HEK293 (cell line): ENCODE results near the gene HUNK.

Experiments used
- CTCF ChIA-PET: fragments of 350-600 bp; formaldehyde crosslinking; extraction: SDS; loops from one replicate; lab custom pipeline; 2021; ENCODE audit warnings: antibody characterized with exemption; lab: Yijun Ruan, JAX
- POLR2A ChIA-PET: fragments of 300-600 bp; formaldehyde crosslinking; extraction: SDS; loops from one replicate; lab custom pipeline; 2020; ENCODE audit warnings: antibody characterized with exemption, inconsistent platforms; lab: Yijun Ruan, JAX
- H3K27ac ChIP-seq: fragments of 200-500 bp; sonication (Bioruptor generic); 2 replicates; pipeline ENCODE4 v1.5.1; 2014; ENCODE audit warnings: low read depth, low read length, control low read depth, inconsistent platforms; ENCODE audit errors: extremely low read depth
- H3K36me3 ChIP-seq, 2 experiments: fragments of 200-500 bp in 1 of 2; sonication (Bioruptor generic) in 1 of 2; 1 replicate in 1 of 2; 2 replicates in 1 of 2; pipeline ENCODE4 v1.5.1; 2014 to 2017; ENCODE audit warnings: inconsistent platforms in 2 of 2, low read length in 2 of 2; ENCODE audit not compliant: control insufficient read depth in 2 of 2, insufficient read depth in 1 of 2
- H3K4me1 ChIP-seq: fragments of 200-500 bp; sonication (Bioruptor generic); 2 replicates; pipeline ENCODE4 v1.5.1; 2014; ENCODE audit warnings: mild to moderate bottlenecking, low read length, inconsistent platforms; ENCODE audit not compliant: control insufficient read depth, insufficient read depth
- H3K4me3 ChIP-seq: 2 replicates; pipeline ENCODE4 v1.5.1; 2011; ENCODE audit warnings: low read depth, mild to moderate bottlenecking, control low read depth, low read length, moderate library complexity
- H3K9me3 ChIP-seq: fragments of 200-500 bp; sonication (Bioruptor generic); 2 replicates; pipeline ENCODE4 v1.5.1; 2014; ENCODE audit warnings: low read depth, low read length, inconsistent platforms; ENCODE audit not compliant: control insufficient read depth, insufficient read depth
- HOXA7 ChIP-seq: sonication (generic); formaldehyde crosslinking; IDR thresholded peaks from 2 replicates; pipeline ENCODE4 v1.8.1; 2022; ENCODE audit warnings: missing genetic modification reagents, borderline replicate concordance
- OSR2 ChIP-seq: fragments of 450-650 bp; formaldehyde crosslinking; IDR thresholded peaks from 2 replicates; pipeline ENCODE4 v1.5.1; 2016; ENCODE audit warnings: missing biosample characterization, missing genetic modification characterization
- OVOL3 ChIP-seq: fragments of 450-650 bp; formaldehyde crosslinking; IDR thresholded peaks from 2 replicates; pipeline ENCODE4 v1.5.1; 2016; ENCODE audit warnings: missing biosample characterization, missing genetic modification characterization
- SP7 ChIP-seq: fragments of 450-650 bp; formaldehyde crosslinking; IDR thresholded peaks from 2 replicates; pipeline ENCODE4 v1.5.1; 2016; ENCODE audit warnings: missing biosample characterization, missing genetic modification characterization
- YY2 ChIP-seq: fragments of 450-650 bp; formaldehyde crosslinking; IDR thresholded peaks from 2 replicates; pipeline ENCODE4 v1.5.1; 2016; ENCODE audit warnings: missing biosample characterization, missing genetic modification characterization
- ZBTB1 ChIP-seq: fragments of 450-650 bp; formaldehyde crosslinking; IDR thresholded peaks from 2 replicates; pipeline ENCODE4 v1.5.1; 2016; ENCODE audit warnings: missing biosample characterization, missing genetic modification characterization
- ZBTB10 ChIP-seq: fragments of 450-650 bp; formaldehyde crosslinking; IDR thresholded peaks from 2 replicates; pipeline ENCODE4 v1.5.1; 2016; ENCODE audit warnings: missing biosample characterization, missing genetic modification characterization
- ZNF114 ChIP-seq: fragments of 450-650 bp; formaldehyde crosslinking; IDR thresholded peaks from 2 replicates; pipeline ENCODE4 v1.5.0; 2017; ENCODE audit warnings: missing biosample characterization, missing genetic modification characterization
- ZNF132 ChIP-seq: fragments of 450-650 bp; formaldehyde crosslinking; IDR thresholded peaks from 2 replicates; pipeline ENCODE4 v1.5.1; 2017; ENCODE audit warnings: missing biosample characterization, missing genetic modification characterization, borderline replicate concordance
- ZNF184 ChIP-seq: fragments of 450-650 bp; IDR thresholded peaks from 2 replicates; pipeline ENCODE4 v1.5.1; 2018; ENCODE audit warnings: missing biosample characterization, mild to moderate bottlenecking, missing genetic modification characterization
- ZNF221 ChIP-seq: fragments of 450-650 bp; formaldehyde crosslinking; IDR thresholded peaks from 2 replicates; pipeline ENCODE4 v1.5.1; 2017; ENCODE audit warnings: missing biosample characterization, missing genetic modification characterization, borderline replicate concordance
- ZNF324 ChIP-seq: fragments of 450-650 bp; formaldehyde crosslinking; IDR thresholded peaks from 2 replicates; pipeline ENCODE4 v1.5.1; 2016; ENCODE audit warnings: missing biosample characterization, missing genetic modification characterization
- ZNF37A ChIP-seq: fragments of 450-650 bp; IDR thresholded peaks from 2 replicates; pipeline ENCODE4 v1.5.1; 2018; ENCODE audit warnings: missing biosample characterization, missing genetic modification characterization
- ZNF416 ChIP-seq: fragments of 450-650 bp; formaldehyde crosslinking; IDR thresholded peaks from 2 replicates; pipeline ENCODE4 v1.5.1; 2016; ENCODE audit warnings: missing biosample characterization, missing genetic modification characterization
- ZNF529 ChIP-seq: fragments of 450-650 bp; formaldehyde crosslinking; IDR thresholded peaks from 2 replicates; pipeline ENCODE4 v1.5.1; 2017; ENCODE audit warnings: missing genetic modification characterization, missing biosample characterization; ENCODE audit not compliant: insufficient replicate concordance
- ZNF558 ChIP-seq: fragments of 450-650 bp; formaldehyde crosslinking; IDR thresholded peaks from 2 replicates; pipeline ENCODE4 v1.5.1; 2016; ENCODE audit warnings: missing biosample characterization, missing genetic modification characterization
- ZNF571 ChIP-seq: fragments of 450-650 bp; formaldehyde crosslinking; IDR thresholded peaks from 2 replicates; pipeline ENCODE4 v1.5.0; 2017; ENCODE audit warnings: missing biosample characterization, missing genetic modification characterization
- ZNF610 ChIP-seq: fragments of 450-650 bp; formaldehyde crosslinking; IDR thresholded peaks from 2 replicates; pipeline ENCODE4 v1.5.1; 2016; ENCODE audit warnings: missing biosample characterization, missing genetic modification characterization, borderline replicate concordance
- ZNF701 ChIP-seq: fragments of 450-650 bp; formaldehyde crosslinking; IDR thresholded peaks from 2 replicates; pipeline ENCODE4 v1.5.1; 2016; ENCODE audit warnings: missing biosample characterization, missing genetic modification characterization
- ZNF76 ChIP-seq: fragments of 450-650 bp; formaldehyde crosslinking; IDR thresholded peaks from 2 replicates; pipeline ENCODE4; 2016; ENCODE audit warnings: low read depth, missing biosample characterization, missing genetic modification characterization, borderline replicate concordance
- ZNF830 ChIP-seq: fragments of 450-650 bp; IDR thresholded peaks from 2 replicates; pipeline ENCODE4 v1.5.0; 2018; ENCODE audit warnings: missing biosample characterization, missing genetic modification characterization, low read depth, mild to moderate bottlenecking, moderate library complexity
- ZNF837 ChIP-seq: fragments of 450-650 bp; formaldehyde crosslinking; IDR thresholded peaks from 2 replicates; pipeline ENCODE4 v1.5.1; 2016; ENCODE audit warnings: missing biosample characterization, missing genetic modification characterization
- ZNF843 ChIP-seq: fragments of 450-650 bp; formaldehyde crosslinking; IDR thresholded peaks from 2 replicates; pipeline ENCODE4 v1.5.1; 2016; ENCODE audit warnings: missing biosample characterization, missing genetic modification characterization
- ZSCAN23 ChIP-seq: fragments of 450-650 bp; formaldehyde crosslinking; IDR thresholded peaks from 2 replicates; pipeline ENCODE4 v1.5.1; 2016; ENCODE audit warnings: missing biosample characterization, missing genetic modification characterization
- TF ChIP-seq, protein P1 (sequence below): fragments of 450-650 bp; formaldehyde crosslinking; IDR thresholded peaks from 2 replicates; pipeline ENCODE4 v1.5.1; 2016; ENCODE audit warnings: missing biosample characterization, missing genetic modification characterization

The HUNK gene

GRCh38 chr21:31830701-31831100, 42.1 kb upstream of the HUNK start:
- H3K27ac ChIP-seq = no peak overlapping the region
- ChIA-PET CTCF (no interaction called here), POLR2A (no interaction called here)

GRCh38 chr21:31837041-31837440, 35.8 kb upstream of the HUNK start:
- no peak overlapping the region for H3K27ac ChIP-seq
- no peaks in the 10 kb centered on the region for H3K4me1 ChIP-seq
- TF ChIP-seq YY2 (no peak), ZNF324 (tag by site-specific recombination) (no peak), ZNF37A (tag by site-specific recombination) (no peak), OSR2 (tag by site-specific recombination) (no peak), ZNF837 (tag by site-specific recombination) (no peak), ZNF76 (tag by site-specific recombination) (no peak), ZNF843 (tag by site-specific recombination) (no peak), ZNF558 (no peak), ZBTB10 (tag by site-specific recombination) (no peak), ZNF701 (tag by site-specific recombination) (no peak)
- TF ChIP-seq, protein P1, sequence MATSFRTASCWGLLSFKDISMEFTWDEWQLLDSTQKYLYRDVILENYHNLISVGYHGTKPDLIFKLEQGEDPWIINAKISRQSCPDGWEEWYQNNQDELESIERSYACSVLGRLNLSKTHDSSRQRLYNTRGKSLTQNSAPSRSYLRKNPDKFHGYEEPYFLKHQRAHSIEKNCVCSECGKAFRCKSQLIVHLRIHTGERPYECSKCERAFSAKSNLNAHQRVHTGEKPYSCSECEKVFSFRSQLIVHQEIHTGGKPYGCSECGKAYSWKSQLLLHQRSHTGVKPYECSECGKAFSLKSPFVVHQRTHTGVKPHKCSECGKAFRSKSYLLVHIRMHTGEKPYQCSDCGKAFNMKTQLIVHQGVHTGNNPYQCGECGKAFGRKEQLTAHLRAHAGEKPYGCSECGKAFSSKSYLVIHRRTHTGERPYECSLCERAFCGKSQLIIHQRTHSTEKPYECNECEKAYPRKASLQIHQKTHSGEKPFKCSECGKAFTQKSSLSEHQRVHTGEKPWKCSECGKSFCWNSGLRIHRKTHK (tag by site-specific recombination) = no peak
- H3K36me3 ChIP-seq = no peaks in the 10 kb centered on the region
- no peaks in the 10 kb centered on the region for H3K9me3 ChIP-seq
- CTCF ChIA-PET = interaction anchor here (0.7 to 0.8 kb wide), 2 partner anchors 51 to 352 kb away, joined by 3 read pairs; no protein-coding TSS in a partner anchor
- POLR2A ChIA-PET = no interaction called here
- no peak overlapping the region for H3K4me3 ChIP-seq

More at GRCh38 chr21:31830701-31831100, 42.1 kb upstream of the HUNK start:
- Histone ChIP-seq H3K9me3 (no peaks in the 10 kb centered on the region), H3K4me3 (no peak overlapping the region), H3K36me3 (no peaks in the 10 kb centered on the region), H3K4me1 (no peaks in the 10 kb centered on the region)
- no peak for TF ChIP-seq ZNF114 (tag by site-specific recombination)
- no peak for TF ChIP-seq OVOL3 (tag by site-specific recombination)
- TF ChIP-seq ZSCAN23 = no peak
- no peak for TF ChIP-seq ZNF529 (tag by site-specific recombination)
- TF ChIP-seq, protein P1 (tag by site-specific recombination) = no peak
- no peak for TF ChIP-seq ZNF184 (tag by site-specific recombination)
- no peak for TF ChIP-seq ZBTB1 (tag by site-specific recombination)
- TF ChIP-seq ZNF132 (tag by site-specific recombination) = no peak
- TF ChIP-seq HOXA7 (CRISPR knock-in tag) = no peak
- TF ChIP-seq ZNF416 (tag by site-specific recombination) = no peak
- TF ChIP-seq SP7 (tag by site-specific recombination) = no peak
- no peak for TF ChIP-seq ZNF610 (tag by site-specific recombination)
- no peak for TF ChIP-seq ZNF830 (tag by site-specific recombination)
- TF ChIP-seq ZNF221 (tag by site-specific recombination) = no peak
- TF ChIP-seq ZNF571 (tag by site-specific recombination) = no peak
